NCI-H774 (cell line): ENCODE measurements around the gene IGF2BP1.
A peak's percentile ranks its signal among the peaks of the same experiment; 100 is the strongest.
"Not testable (repeated sequence)": the region's sequence is repeated elsewhere in the genome, so short reads cannot be mapped to it uniquely, and the experiment has no call there.

Source experiments
- DNase-seq: peaks from one replicate; lab custom pipeline; 2025; lab: John Stamatoyannopoulos, UW

IGF2BP1 gene

DNA sequence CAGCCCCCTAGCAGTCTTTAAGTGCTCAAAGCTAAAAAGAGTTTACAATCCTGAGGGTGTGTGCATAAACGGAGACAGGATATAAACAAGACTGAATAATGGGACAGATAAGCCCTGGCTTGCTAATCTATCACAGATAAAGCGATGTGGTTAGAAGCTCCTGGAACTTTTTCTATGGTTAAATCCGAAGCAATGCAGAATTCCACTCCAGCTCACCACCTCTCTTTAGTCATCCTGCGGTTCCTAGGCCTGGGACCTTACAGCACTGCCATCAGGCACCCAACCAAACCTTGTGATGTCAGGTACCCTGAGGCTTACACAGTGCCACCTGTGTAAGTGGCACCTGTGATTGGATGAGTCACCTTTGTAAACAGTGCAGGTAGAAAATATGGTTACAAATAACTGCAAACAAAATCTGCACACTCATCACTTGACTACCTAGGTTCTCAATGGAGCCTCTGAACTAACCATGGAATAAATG lies 103.9 kb downstream of the IGF2BP1 start:
- peak; percentile 29 for DNase-seq

DNA sequence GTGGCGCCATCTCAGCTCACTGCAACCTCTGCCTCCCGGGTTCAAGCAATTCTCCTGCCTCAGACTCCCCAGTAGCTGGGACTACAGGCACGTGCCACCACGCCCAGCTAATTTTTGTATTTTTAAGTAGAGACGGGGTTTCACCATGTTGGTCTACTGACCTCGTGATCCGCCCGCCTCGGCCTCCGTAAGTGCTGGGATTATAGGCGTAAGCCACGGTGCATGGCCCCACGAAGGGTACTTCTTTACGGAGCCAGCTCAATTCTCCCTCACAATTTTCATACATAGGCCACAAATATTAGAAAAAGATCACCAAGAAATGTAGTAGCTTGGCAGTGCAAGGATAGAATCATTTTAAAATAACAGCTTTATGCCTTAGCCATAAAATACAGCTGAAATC lies 106.2 kb downstream of the IGF2BP1 start:
- not testable (repeated sequence) for DNase-seq

DNA sequence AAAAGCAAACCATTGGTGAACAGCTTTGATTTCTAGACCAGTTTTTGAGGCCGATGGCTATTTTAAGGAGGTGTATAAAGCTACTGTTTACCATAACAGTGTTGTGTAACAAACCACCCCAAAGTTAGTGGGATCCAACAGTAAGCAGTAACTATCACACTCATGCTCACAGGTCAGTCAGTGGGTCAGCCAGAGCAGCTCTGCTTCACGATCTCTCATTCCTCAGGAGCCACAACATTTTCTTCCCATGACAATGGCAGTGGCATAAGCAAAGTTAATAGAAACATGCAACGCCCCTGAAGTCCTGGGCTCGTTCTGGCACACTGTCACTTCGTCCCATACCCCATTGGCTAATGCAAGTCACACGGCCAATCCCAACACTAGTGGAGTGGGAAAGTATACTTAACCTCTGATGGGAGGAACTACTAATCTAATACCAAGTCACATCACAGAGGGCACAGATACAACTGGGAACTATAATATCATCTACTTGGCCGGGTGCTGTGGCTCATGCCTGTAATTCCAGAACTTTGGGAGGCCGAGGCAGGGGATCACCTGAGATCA lies 107.4 kb downstream of the IGF2BP1 start:
- no peak for DNase-seq
